GM18502 (cell line): ENCODE measurements around the gene GNB5.
A peak's percentile ranks its signal among the peaks of the same experiment; 100 is the strongest.

ENCODE experiments used
- ATAC-seq: cut with Tn5 transposase; IDR thresholded peaks from one replicate; pipeline ENCODE4 v1.9.1; 2021; ENCODE audit warnings: mild to moderate bottlenecking; ENCODE audit not compliant: unreplicated experiment, poor library complexity

Gene GNB5

DNA sequence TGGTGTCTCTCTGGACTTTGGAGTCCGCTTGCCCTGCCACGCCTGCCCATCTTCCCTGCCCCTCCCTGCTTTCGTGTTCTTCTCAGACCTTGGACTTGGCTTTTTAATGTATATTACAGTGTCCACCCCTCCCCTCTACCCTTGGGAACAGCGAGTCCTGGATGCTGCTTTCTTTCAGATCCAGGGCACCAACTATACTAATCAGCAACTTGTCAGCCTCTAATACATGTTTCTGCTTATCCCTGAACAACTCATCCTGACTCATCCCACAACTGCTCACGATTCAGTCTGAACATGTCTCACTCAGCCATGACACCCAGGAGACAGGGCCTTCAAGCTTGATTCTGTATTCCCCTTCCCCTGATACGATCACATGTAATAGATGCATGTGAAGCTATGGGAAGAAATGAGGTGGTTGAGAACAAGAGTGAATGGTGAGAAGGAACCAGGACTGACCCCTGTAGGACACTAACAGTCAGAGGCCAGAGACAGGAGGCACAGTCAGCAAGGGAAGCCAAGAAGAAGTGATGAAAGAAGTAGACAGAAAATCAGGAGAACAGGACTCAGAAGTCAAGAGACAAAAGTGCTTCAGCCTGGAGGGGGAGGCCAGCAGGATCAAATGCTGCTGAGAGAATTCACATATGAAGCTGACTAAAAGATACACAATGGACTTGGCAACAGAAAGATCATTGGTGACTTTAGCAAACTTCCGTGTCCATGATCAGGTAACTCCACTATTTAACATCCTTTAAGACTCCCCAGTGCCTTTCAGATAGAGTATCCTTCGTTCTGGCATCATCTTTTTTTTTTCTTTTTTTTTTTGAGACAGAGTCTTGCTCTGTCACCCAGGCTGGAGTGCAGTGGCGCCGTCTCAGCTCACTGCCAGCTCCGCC is 114.1 kb downstream of the GNB5 start:
- ATAC-seq = peak; percentile 63

DNA sequence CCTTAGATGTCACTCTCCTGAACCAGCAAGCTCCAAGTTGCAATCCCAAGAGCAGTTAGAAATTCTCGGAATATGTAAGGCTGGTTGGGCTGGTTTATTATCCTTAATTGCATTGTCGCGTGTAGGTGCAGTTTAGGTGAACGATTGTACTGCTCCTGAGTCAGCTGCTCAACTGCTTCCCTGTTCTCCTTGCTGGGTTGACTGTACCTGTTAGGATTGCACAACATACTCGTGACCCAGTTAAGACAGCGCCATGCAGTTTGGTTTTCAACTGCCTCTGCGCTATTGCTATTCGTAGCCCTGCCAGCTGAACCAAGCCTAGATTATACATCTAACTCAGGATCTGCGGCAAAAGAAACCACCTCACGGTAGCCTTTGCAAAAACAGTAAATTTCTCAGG is 119.6 kb downstream of the GNB5 start:
- no peak for ATAC-seq

DNA sequence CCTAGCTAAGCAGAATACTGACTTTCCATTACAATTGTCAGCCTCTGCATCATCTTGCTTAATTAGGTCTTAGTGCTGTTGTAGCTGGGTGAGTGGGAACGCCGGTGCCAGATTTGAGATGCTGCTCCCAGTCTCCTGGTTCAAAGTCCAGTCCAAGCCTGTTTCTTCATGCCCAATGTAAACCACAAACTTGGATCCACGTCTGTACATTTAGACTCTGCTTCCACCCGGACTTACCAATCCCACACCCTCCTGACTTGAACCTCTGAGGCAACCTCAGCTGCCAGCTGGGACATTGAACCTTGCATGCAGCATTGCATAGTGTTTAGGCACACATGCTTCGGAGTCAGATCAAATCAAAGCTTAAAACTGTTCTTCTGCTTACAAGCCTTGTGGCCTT is 121.6 kb downstream of the GNB5 start:
- no peak for ATAC-seq

DNA sequence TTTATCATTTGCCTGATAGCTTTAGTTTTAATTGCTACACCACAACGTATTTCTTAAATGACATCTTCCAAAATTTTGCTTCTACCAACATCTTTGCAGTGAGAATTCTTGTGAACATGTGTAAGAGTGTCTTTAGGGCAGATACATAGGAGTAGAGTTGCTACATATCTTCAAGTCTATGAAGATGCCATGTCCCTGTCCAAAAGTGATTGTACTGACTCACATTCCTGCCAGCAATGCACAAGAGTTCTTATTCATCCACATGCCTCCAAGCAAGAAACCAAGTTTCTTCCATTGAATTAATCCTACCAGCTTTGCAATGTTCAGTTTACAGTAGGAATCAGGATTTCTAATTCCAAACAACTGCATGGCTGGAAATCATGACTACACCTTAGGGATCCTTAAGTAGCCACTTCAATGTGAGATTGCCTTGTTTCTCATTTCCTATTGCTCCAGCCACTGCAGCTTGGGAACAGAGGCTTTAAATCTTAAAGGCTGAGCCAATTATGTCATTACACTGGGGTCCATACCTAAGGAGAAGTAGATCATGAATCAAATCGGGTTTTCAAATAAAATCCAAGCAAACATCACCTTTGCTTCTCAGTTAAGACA is 123.1 kb downstream of the GNB5 start:
- no peak for ATAC-seq

DNA sequence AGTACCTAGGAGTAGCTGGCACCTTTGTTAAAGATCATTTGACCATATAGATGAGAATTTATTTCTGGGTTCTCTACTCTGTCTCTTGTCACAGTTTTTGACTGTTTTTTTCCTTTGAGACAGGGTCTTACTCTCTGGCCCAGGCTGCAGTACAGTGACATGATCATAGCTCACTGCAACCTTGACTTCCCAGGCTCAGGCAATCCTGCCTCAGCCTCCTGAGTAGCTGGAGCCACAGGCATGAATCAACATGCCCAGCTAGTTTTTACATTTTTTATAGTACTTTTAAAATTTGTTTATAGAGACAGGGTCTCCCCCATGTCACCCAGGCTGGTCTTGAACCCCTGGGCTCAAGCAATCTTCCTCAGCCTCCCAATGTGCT is 123.7 kb downstream of the GNB5 start:
- ATAC-seq = no peak

DNA sequence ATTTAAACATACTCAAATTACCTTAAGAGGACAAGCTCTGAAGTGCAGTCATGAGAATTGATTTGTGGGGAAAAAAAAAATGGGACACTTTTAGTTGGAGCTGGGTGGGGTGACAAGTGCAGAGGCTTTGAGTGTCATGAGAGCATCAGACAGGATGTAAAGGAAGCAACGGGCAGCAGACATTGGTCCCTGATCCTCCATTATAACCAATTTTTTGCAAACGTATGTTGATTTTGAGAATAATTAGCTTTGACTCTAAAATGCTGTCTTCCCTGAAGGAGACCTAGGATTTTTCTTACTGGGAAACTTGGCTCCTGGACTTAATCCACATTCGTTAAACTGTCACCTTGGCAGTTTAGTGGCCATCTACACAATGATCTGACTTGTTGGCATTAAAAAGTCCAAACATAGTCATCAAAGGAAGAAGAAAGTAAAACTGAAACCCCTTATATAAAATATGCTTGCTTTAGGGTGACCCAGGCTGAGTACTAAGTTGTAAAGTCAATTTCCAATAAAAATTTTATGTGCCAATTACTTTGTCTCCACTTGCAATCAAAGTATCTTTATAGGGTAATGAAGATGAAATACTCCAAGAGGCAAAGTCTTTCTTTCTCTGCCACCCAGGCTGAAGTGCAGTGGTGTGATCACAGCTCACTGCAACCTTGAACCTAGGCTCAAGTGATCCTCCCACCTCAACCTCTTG is 124.2 kb downstream of the GNB5 start:
- ATAC-seq = no peak
